HepG2 (cell line): ENCODE data around the gene KLHL12. TPM values are rescaled to one million over a fixed set of nuclear protein-coding genes. Genes with fewer than 3 reads are reported as not detected.

Source experiments
- CREB1 ChIP-seq, 2 experiments: fragments of 450-650 bp in 1 of 2; IDR thresholded peaks; 2 replicates each; pipeline ENCODE4 v1.6.1; 2016 to 2017; ENCODE audit warnings: control low read depth in 1 of 2, mild to moderate bottlenecking in 1 of 2, missing compliant biosample characterization in 1 of 2, missing genetic modification characterization in 1 of 2
- ELF1 ChIP-seq: sonication (generic); formaldehyde crosslinking; IDR thresholded peaks from 2 replicates; pipeline ENCODE4 v1.4.0; 2020; ENCODE audit warnings: missing genetic modification reagents
- KDM1A ChIP-seq: IDR thresholded peaks from 2 replicates; pipeline ENCODE4 v1.6.1; 2016; ENCODE audit warnings: missing compliant biosample characterization
- MLLT10 ChIP-seq: sonication (generic); formaldehyde crosslinking; IDR thresholded peaks from 2 replicates; pipeline ENCODE4 v1.4.0; 2020; ENCODE audit warnings: missing genetic modification reagents
- NR2F6 ChIP-seq, 2 experiments: IDR thresholded peaks; 2 replicates each; pipeline ENCODE4 v1.6.1; 2016; ENCODE audit warnings: antibody characterized with exemption in 1 of 2, mild to moderate bottlenecking in 1 of 2
- ZNF567 ChIP-seq: sonication (generic); formaldehyde crosslinking; IDR thresholded peaks from 2 replicates; pipeline ENCODE4 v1.8.1; 2023; ENCODE audit warnings: mild to moderate bottlenecking, missing genetic modification reagents, borderline replicate concordance
- ZNF629 ChIP-seq: sonication (generic); formaldehyde crosslinking; conservative IDR thresholded peaks from 2 replicates; pipeline ENCODE4 v1.5.0; 2020; ENCODE audit warnings: missing genetic modification reagents
- ZNF75D ChIP-seq: sonication (generic); formaldehyde crosslinking; IDR thresholded peaks from 2 replicates; pipeline ENCODE4 v1.8.1; 2023; ENCODE audit warnings: missing genetic modification reagents, mild to moderate bottlenecking, borderline replicate concordance
- ZSCAN21 ChIP-seq: sonication (generic); formaldehyde crosslinking; IDR thresholded peaks from 2 replicates; pipeline ENCODE4 v1.8.0; 2022; ENCODE audit warnings: mild to moderate bottlenecking, missing genetic modification reagents, moderate library complexity, borderline replicate concordance
- polyA plus RNA-seq, 8 experiments: library from polyadenylated mRNA; depleted of rRNA in 3 of 8; stranded (reverse) in 7 of 8; unstranded in 1 of 8; fragments of >200 nt; fragmentation: Illumina TruSeq in 4 of 8; extraction: Trizol in 4 of 8; gene quantifications; 2 replicates each; pipeline versions ENCODE4 v1.2.1 to v1.2.3, GENCODE V29; 2011 to 2016; ENCODE audit warnings: low read depth in 4 of 8, missing spikeins in 1 of 8, mixed read lengths in 1 of 8; ENCODE audit not compliant: insufficient read depth in 1 of 8
- total RNA-seq, 5 experiments: library from RNA; depleted of rRNA; stranded (reverse); fragments of >200 nt; fragmentation: Illumina TruSeq; extraction: Trizol; gene quantifications; 2 replicates each; pipeline ENCODE4 v1.2.3, GENCODE V29; 2016; ENCODE audit warnings: low read depth in 1 of 5
- TF ChIP-seq, protein P1 (sequence below): sonication (generic); formaldehyde crosslinking; IDR thresholded peaks from 2 replicates; pipeline ENCODE4 v1.4.0; 2020; ENCODE audit warnings: missing genetic modification reagents, mild to moderate bottlenecking, borderline replicate concordance
- TF ChIP-seq, protein P2 (sequence below): sonication (generic); formaldehyde crosslinking; IDR thresholded peaks from 2 replicates; pipeline ENCODE4 v1.4.0; 2020; ENCODE audit warnings: missing genetic modification reagents
- TF ChIP-seq, protein P3 (sequence below): sonication (generic); formaldehyde crosslinking; IDR thresholded peaks from 2 replicates; pipeline ENCODE4 v1.5.0; 2020; ENCODE audit warnings: missing genetic modification reagents, mild to moderate bottlenecking, borderline replicate concordance
- TF ChIP-seq, protein P4 (sequence below): IDR thresholded peaks from 2 replicates; pipeline ENCODE4 v1.6.1; 2016; ENCODE audit warnings: missing genetic modification reagents, missing compliant biosample characterization
- TF ChIP-seq, protein P5 (sequence below): sonication (generic); formaldehyde crosslinking; IDR thresholded peaks from 2 replicates; pipeline ENCODE4 v1.4.0; 2020; ENCODE audit warnings: mild to moderate bottlenecking, missing genetic modification reagents
- TF ChIP-seq, protein P6 (sequence below): sonication (generic); formaldehyde crosslinking; IDR thresholded peaks from 2 replicates; pipeline ENCODE4 v1.5.0; 2020; ENCODE audit warnings: missing genetic modification reagents
- TF ChIP-seq, protein P7 (sequence below): conservative IDR thresholded peaks from 2 replicates; pipeline ENCODE4 v1.6.1; 2018; ENCODE audit warnings: missing genetic modification reagents

Gene KLHL12
- total and polyA plus RNA-seq, 2 of the 13 experiments (the other 11 are each of a cell fraction or from before 2014, with no cell fraction given), result 19.2 to 25.2 TPM

DNA sequence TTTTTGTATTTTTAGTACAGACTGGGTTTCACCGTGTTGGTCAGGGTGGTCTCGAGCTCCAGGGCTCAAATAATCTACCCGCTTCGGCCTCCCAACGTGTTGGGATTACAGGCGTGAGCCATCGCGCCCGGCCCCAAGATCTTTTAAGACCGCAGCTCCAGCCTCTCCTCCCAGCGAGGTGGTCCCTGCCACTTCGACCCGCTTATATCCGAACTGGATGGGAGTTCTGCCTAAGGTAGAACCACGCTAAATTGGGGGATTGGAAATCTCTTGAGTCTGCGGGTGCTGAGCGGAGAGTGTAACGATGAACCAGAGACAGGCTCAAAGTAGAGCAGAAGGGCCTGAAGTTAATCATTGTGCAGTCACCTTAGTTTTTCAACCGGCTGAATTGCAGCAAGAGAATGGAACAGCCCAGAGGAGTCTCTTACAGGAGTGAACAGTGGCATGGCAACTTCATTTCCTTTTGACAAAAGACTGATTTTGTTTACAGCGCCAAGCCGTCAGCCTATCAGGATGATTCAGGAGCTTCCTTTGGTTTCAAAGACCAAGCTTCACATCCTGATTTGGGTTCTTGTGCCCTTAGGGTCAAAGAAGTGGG, 40.7 kb upstream of the KLHL12 start (continued):
- TF ChIP-seq, protein P1, sequence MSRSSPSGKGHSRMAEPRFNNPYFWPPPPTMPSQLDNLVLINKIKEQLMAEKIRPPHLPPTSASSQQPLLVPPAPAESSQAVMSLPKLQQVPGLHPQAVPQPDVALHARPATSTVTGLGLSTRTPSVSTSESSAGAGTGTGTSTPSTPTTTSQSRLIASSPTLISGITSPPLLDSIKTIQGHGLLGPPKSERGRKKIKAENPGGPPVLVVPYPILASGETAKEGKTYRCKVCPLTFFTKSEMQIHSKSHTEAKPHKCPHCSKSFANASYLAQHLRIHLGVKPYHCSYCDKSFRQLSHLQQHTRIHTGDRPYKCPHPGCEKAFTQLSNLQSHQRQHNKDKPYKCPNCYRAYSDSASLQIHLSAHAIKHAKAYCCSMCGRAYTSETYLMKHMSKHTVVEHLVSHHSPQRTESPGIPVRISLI (CRISPR knock-in tag), result no peak; the same call in 1 of the 2 replicates
- TF ChIP-seq, protein P2, sequence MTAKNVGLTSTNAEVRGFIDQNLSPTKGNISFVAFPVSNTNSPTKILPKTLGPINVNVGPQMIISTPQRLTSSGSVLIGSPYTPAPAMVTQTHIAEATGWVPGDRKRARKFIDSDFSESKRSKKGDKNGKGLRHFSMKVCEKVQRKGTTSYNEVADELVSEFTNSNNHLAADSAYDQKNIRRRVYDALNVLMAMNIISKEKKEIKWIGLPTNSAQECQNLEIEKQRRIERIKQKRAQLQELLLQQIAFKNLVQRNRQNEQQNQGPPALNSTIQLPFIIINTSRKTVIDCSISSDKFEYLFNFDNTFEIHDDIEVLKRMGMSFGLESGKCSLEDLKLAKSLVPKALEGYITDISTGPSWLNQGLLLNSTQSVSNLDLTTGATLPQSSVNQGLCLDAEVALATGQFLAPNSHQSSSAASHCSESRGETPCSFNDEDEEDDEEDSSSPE (CRISPR knock-in tag), result no peak
- TF ChIP-seq, protein P3, sequence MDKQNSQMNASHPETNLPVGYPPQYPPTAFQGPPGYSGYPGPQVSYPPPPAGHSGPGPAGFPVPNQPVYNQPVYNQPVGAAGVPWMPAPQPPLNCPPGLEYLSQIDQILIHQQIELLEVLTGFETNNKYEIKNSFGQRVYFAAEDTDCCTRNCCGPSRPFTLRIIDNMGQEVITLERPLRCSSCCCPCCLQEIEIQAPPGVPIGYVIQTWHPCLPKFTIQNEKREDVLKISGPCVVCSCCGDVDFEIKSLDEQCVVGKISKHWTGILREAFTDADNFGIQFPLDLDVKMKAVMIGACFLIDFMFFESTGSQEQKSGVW (CRISPR knock-in tag), result no peak
- TF ChIP-seq ZSCAN21 (CRISPR knock-in tag) (no peak), NR2F6 (IDR thresholded peaks at IDR 0.05) (no peak), NR2F6 (CRISPR knock-in tag; IDR thresholded peaks at IDR 0.05) (no peak), ZNF629 (CRISPR knock-in tag) (no peak), KDM1A (CRISPR knock-in tag) (no peak), ELF1 (CRISPR knock-in tag) (no peak), ZNF75D (CRISPR knock-in tag) (no peak), CREB1 (IDR thresholded peaks at IDR 0.05) (no peak), CREB1 (CRISPR knock-in tag; IDR thresholded peaks at IDR 0.05) (no peak), MLLT10 (CRISPR knock-in tag) (no peak), ZNF567 (CRISPR knock-in tag) (no peak)
- TF ChIP-seq, protein P4, sequence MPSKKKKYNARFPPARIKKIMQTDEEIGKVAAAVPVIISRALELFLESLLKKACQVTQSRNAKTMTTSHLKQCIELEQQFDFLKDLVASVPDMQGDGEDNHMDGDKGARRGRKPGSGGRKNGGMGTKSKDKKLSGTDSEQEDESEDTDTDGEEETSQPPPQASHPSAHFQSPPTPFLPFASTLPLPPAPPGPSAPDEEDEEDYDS (CRISPR knock-in tag), result no peak
- TF ChIP-seq, protein P5, sequence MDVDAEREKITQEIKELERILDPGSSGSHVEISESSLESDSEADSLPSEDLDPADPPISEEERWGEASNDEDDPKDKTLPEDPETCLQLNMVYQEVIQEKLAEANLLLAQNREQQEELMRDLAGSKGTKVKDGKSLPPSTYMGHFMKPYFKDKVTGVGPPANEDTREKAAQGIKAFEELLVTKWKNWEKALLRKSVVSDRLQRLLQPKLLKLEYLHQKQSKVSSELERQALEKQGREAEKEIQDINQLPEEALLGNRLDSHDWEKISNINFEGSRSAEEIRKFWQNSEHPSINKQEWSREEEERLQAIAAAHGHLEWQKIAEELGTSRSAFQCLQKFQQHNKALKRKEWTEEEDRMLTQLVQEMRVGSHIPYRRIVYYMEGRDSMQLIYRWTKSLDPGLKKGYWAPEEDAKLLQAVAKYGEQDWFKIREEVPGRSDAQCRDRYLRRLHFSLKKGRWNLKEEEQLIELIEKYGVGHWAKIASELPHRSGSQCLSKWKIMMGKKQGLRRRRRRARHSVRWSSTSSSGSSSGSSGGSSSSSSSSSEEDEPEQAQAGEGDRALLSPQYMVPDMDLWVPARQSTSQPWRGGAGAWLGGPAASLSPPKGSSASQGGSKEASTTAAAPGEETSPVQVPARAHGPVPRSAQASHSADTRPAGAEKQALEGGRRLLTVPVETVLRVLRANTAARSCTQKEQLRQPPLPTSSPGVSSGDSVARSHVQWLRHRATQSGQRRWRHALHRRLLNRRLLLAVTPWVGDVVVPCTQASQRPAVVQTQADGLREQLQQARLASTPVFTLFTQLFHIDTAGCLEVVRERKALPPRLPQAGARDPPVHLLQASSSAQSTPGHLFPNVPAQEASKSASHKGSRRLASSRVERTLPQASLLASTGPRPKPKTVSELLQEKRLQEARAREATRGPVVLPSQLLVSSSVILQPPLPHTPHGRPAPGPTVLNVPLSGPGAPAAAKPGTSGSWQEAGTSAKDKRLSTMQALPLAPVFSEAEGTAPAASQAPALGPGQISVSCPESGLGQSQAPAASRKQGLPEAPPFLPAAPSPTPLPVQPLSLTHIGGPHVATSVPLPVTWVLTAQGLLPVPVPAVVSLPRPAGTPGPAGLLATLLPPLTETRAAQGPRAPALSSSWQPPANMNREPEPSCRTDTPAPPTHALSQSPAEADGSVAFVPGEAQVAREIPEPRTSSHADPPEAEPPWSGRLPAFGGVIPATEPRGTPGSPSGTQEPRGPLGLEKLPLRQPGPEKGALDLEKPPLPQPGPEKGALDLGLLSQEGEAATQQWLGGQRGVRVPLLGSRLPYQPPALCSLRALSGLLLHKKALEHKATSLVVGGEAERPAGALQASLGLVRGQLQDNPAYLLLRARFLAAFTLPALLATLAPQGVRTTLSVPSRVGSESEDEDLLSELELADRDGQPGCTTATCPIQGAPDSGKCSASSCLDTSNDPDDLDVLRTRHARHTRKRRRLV, result no peak
- TF ChIP-seq, protein P6, sequence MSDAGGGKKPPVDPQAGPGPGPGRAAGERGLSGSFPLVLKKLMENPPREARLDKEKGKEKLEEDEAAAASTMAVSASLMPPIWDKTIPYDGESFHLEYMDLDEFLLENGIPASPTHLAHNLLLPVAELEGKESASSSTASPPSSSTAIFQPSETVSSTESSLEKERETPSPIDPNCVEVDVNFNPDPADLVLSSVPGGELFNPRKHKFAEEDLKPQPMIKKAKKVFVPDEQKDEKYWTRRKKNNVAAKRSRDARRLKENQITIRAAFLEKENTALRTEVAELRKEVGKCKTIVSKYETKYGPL (CRISPR knock-in tag), result no peak
- TF ChIP-seq, protein P7, sequence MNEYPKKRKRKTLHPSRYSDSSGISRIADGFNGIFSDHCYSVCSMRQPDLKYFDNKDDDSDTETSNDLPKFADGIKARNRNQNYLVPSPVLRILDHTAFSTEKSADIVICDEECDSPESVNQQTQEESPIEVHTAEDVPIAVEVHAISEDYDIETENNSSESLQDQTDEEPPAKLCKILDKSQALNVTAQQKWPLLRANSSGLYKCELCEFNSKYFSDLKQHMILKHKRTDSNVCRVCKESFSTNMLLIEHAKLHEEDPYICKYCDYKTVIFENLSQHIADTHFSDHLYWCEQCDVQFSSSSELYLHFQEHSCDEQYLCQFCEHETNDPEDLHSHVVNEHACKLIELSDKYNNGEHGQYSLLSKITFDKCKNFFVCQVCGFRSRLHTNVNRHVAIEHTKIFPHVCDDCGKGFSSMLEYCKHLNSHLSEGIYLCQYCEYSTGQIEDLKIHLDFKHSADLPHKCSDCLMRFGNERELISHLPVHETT (CRISPR knock-in tag), result no peak
